Neural progenitor cell (in vitro differentiated cells): ENCODE results near the gene PGBD5.

Experiments used
- EZH2 ChIP-seq: fragments of 200-600 bp; sonication (generic); IDR thresholded peaks from 2 replicates; pipeline ENCODE4 v1.6.1; 2017; ENCODE audit warnings: antibody characterized with exemption, mild to moderate bottlenecking, moderate library complexity
- EZH2phosphoT487 ChIP-seq: fragments of 200-600 bp; sonication (generic); IDR thresholded peaks from 2 replicates; pipeline ENCODE4 v1.6.1; 2017; ENCODE audit warnings: antibody characterized with exemption
- TF ChIP-seq, protein P1 (sequence below): fragments of 200-600 bp; sonication (generic); IDR thresholded peaks from 2 replicates; pipeline ENCODE4 v1.5.1; 2017; ENCODE audit warnings: antibody characterized with exemption, mild to moderate bottlenecking

DNA sequence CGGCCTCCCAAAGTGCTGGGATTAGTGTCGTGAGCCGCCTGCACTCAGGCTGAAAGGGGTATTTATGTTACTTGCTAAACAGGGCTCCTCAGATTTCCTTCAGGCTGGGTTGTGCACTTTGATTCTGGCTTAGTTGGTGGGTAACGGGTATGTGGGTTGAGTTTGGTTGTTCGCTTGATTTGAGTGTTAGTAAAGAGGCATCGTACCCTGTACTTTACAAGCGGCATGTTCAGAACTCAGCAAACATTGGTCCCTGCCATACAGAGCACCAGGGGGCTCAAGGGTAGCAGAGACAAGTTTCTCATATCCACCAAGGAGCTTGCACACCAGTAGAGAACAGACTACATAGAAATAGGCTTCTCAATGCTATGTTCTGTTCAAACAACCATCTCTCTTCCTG lies 147.8 kb downstream of the PGBD5 start:
- TF ChIP-seq EZH2 = no peak
- TF ChIP-seq, protein P1, sequence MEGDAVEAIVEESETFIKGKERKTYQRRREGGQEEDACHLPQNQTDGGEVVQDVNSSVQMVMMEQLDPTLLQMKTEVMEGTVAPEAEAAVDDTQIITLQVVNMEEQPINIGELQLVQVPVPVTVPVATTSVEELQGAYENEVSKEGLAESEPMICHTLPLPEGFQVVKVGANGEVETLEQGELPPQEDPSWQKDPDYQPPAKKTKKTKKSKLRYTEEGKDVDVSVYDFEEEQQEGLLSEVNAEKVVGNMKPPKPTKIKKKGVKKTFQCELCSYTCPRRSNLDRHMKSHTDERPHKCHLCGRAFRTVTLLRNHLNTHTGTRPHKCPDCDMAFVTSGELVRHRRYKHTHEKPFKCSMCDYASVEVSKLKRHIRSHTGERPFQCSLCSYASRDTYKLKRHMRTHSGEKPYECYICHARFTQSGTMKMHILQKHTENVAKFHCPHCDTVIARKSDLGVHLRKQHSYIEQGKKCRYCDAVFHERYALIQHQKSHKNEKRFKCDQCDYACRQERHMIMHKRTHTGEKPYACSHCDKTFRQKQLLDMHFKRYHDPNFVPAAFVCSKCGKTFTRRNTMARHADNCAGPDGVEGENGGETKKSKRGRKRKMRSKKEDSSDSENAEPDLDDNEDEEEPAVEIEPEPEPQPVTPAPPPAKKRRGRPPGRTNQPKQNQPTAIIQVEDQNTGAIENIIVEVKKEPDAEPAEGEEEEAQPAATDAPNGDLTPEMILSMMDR = no peak
- no peak for TF ChIP-seq EZH2phosphoT487
